Activated T-cell treated with anti-CD3 and anti-CD28 coated beads, Interleukin-2, amount 50 U/mL, for 48 hours (primary cell): ENCODE data around the gene LARGE2.
A peak's percentile ranks its signal among the peaks of the same experiment; 100 is the strongest.

Source experiments
- DNase-seq, 2 experiments: peaks; one replicate each; pipeline ENCODE4 v3.0.0-alpha.2; 2020

Gene LARGE2

DNA sequence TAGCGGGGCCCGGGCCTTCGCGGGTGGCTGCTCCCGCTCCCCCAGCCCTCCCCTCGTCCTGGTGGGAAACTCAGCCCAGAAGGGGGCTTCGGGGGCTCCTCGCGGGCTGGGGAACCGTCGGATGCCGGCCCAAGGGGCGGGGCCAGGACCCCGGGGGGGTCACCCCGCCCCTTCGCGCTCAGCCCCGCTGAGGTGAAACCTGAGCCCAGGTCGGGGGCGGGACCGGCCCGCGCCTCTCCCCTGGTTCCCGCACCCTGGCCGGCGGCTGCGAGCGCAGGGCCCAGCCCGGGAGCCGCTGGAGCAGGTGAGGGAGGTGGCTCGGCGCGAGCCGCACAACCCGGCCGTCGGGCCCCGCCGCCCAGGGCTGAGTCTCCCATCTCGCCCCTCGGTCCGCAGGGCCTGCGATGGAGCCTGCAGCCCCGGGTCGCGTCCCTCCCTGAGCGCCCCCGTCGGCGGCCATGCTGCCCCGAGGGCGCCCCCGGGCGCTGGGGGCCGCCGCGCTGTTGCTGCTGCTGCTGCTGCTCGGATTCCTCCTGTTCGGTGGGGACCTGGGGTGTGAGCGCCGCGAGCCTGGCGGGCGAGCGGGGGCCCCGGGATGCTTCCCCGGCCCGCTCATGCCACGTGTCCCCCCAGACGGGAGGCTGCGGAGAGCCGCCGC lies at the start of gene LARGE2:
Gene LARGE2, plus strand, starts transcription at position 232 of the 658 bp plus-strand sequence. Its CDS starts 227 bp downstream, at position 459.
- DNase-seq, result peak in 1 of 2 experiments; percentile 41

- DNase-seq, result no peak
Measured at GRCh38 chr11:45876401-45876800, 46.1 kb upstream of the LARGE2 start.

- DNase-seq, result no peak
Measured at GRCh38 chr11:45877221-45877620, 45.2 kb upstream of the LARGE2 start.

DNA sequence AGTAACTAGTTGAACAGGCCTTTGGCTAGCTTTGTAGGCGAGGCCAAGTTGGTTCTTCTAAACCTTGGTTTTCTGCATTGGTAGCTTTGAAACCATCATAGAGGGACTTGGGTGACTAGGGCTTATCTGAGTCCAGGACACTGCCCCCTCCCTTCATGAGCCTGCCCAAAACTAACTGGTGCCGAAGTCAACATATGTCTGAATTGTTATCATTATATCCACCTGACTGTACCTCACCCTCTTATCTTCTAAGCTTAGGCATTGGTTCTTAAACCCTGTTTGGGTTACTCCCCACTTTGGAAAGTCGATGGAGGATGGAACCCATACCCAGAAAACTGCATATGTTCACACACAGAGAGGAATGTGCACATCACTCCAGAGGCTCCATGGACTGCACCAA lies 44.6 kb upstream of the LARGE2 start:
- no peak for DNase-seq

GRCh38 chr11:45879803-45880686 lies 42.4 kb upstream of the LARGE2 start:
- no peak for DNase-seq

DNA sequence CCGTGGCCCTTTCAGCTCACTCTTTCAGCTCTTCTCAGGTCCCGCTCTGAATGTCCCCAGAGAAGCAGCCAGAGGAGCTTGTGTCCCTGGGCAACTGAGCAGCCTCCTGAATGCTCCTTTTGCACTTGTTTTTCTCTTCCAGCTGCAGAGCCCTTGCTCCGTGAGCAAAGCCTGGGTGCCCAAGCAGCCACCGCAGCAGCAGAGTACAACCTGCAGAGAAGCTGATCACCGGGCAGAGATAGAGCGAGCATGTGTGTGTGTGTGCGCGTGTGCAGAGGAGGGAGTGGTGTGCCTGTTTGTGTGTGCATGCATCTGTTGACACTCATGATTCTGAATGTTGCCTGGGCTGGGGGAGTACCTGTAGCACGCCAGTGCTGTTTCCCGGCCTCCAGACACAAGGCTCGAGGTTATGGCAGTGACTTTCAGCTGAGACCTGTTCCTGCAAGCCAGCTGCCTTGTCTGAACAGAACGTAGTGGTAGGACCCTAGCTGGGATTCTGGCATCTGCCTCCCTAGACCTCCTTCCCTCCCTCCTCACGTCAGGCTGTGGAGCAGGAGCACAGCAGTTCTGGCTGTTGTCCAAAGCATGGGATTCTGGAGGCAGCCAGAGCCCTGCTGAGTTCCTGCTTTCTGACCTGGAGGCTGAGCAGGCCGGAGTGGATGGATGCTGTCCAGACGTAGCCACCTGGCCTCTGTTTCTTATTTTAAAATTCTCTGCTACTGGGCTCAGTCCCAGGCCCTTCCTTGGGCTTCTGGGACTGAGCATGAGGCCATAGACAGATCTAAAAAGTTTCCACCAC lies 41.5 kb upstream of the LARGE2 start:
- no peak for DNase-seq

DNA sequence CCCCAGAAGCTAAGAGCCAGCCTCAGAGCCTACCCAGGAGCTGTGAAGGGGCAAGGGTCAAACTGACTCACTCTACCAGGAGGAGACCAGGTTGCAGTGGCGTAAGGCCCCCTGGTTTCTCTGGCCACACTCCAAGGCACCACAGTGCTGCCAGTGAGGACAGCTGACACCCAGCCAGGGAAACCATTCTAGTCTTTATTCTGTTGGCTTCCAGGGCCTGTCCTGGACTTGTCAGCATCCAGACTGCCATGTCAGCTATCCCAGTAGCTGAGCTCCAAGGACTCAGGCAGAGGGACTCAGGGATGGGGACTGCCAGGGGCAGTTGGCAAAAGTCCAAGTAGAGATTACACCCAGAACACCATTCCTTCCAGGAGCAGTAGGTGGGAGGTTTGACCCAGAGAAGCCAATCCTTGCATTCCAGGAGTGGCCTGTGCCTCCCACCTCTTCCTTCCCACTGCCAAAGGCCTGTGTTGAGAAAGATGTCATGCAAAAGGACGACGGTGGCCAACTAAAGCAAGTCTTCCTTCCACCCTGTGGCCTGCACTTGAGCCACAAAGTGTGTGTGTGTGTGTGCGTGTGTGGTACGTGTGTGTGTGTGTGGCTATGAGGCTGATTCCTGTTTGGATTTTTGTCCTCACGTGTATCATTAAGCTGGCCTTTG lies 40.6 kb upstream of the LARGE2 start:
- no peak for DNase-seq

GRCh38 chr11:45884596-45885185 lies 37.8 kb upstream of the LARGE2 start:
- DNase-seq, result no peak

GRCh38 chr11:45885274-45885920 lies 37.1 kb upstream of the LARGE2 start, which contains the start of gene MAPK8IP1:
TSS of gene MAPK8IP1 (plus strand) at chr11:45885651. CDS start at chr11:45885821, 170 bp downstream.
- DNase-seq, result peak; percentile 67 to 74

DNA sequence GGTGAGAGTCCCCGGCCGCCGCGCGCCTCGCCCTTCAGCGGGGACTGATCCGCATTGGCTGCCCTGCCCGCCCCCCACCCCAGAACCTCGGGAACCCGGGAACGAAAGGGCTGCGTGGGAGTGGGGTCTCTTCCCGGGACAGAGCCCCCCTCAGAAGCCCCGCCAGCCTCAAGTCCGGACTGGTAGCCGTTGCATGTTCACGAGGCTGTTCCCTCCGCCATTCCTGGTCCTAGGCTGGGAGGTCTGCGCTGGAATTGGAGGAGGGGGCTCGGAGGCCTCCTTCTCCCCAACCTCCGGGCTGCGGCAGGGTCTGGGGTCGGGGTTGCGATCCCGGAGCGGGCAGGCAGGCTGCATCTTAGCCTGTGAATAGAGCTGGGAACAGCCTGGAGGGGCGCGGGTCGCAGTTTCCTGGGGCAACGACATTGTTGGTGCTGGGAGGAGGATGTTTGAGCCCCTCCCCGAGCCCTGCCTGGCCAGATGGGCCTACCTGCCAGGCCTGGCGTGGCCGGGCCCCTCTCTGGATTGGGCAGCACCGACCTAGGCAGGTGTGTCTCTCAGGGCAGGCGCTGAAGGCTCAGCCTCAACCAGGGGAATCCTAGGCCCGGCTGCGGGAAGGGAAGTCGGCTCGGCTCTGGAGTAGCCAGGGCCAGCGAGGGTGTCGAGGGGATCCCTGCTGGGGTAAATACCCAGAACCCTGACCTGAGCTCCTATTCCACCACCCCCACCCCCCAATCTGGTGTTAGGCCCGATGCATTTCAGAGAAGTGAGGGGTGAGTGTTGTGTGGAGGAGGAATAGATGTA lies 36.3 kb upstream of the LARGE2 start:
- no peak for DNase-seq

- no peak for DNase-seq
Measured at GRCh38 chr11:45886816-45887520, 35.5 kb upstream of the LARGE2 start.

DNA sequence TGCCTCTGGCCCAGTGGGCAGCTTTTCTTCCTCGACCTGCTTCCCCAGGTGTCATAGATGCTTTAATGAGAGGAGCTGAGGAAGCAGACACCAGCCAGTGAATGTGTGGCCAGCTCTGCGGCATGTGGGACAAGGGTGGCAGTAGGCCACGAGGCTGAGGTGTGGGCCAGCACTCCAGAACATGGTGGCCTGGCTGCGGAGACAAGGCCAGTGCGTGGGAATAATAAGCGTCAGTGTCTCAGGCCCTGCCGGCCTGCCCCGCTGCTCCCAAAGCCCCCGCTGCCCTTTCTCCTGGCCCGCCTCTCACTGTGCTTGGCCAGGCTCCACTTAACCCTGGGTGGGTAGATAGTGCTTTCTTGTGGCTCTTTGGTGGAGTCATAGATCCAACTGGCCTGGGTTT lies 34.9 kb upstream of the LARGE2 start:
- DNase-seq, result no peak

DNA sequence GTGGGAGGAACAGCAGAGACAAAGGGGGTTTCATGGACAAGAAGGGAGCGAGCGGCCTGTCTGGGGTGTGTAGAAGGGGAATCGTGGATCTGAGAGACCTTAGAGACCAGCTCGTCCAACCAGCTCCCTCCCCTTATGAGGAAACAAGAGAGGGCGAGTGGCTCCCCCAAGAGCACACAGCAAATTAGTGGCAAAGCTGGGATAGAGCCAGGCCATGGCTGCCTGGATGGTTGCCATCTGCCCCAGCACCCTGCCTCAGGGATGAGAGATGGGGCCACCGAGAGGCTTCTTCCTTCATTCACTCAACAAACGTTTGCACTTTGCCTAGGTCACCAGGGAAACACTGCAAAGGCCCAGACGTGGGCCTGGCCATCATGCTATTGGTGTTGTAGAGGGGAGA lies 32.9 kb upstream of the LARGE2 start:
- DNase-seq, result no peak

GRCh38 chr11:45889966-45890365 lies 32.5 kb upstream of the LARGE2 start:
- no peak for DNase-seq

DNA sequence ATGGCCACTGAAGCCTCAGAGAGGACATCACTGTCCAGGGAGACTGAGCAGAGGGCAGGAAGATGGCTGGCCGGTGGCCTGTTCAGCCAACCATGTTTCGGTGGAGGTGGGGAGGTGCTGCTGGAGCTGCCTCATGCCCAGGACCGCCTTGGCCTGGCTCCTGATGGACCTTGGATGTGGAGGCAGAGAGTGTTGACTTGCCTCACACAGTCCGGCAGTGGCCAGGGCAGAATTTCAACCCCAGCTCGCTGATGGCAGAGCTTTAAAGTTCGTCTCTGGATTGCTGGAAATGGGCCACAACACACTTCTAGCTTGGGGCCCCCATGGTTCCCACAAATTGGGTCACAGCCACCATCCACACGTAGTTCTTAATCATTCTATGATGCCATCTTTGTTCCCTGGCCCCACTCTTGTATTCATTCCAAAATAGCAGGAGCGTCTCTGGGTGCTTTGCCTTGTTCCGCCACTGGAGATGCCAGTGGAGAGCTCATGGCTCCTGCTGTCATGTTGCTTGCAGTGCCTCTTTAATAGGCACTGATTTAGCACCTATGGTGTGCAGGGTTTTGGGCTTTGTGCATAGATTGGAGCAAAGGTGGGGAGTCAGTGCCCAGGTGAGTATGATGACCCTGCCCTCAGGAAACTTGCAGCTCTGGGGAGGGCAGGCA lies 31.4 kb upstream of the LARGE2 start:
- DNase-seq, result no peak

- DNase-seq, result no peak
Measured at GRCh38 chr11:45892856-45893255, 29.6 kb upstream of the LARGE2 start.

DNA sequence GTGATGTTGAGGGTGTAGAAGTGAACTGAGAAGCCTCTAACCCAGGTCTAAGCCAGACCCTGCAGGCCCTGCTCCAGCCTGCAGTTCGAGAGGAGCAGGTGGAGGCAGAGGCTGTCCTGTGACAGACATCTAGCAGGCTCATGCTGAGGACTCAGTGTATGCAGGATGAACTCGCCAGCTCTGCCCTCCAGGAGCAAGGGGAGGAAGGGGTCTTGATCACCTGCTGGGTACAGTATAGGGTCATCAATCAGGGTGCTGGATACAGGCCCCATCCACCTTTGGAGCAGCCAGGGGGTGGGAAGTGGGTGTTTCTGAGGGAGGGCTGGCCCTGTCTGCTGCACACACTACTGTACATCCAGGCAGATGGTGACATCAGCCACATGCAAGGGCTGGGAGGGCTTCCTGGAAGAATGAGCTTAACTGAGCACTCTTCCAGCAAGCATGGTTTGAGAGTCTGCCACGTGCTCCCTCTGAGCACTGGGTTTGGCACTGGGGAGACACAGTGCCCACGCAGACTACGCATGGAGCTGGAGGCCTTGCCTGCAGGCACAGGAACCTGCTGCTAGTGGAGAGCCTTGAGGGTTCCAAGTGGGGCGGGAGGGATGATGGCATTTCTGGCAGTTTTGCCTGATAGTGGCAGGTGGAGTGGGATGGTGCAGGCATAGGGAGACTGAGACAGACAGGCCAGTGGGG lies 27.8 kb upstream of the LARGE2 start:
- DNase-seq, result no peak

- no peak for DNase-seq
Measured at GRCh38 chr11:45895553-45896259, 26.8 kb upstream of the LARGE2 start.
